Cardiac muscle cell (in vitro differentiated cells and primary cell): ENCODE results near the gene SUSD4. TPM values are rescaled to one million over a fixed set of nuclear protein-coding genes. Genes with fewer than 3 reads are reported as not detected.
A peak's percentile ranks its signal among the peaks of the same experiment; 100 is the strongest.

Source experiments
- DNase-seq, 2 donors: peaks; one replicate each; pipeline versions ENCODE4 v3.0.0 to v3.0.0-alpha.2; 2010 to 2017; ENCODE audit warnings: low read depth in 1 of 2, low spot score in 1 of 2
- H3K27ac ChIP-seq: fragments of 200-600 bp; sonication (generic); 2 replicates; pipeline ENCODE4 v1.5.1; 2016
- H3K27me3 ChIP-seq: fragments of 200-600 bp; sonication (generic); 2 replicates; pipeline ENCODE4 v1.6.0; 2016; ENCODE audit warnings: control low read depth
- H3K36me3 ChIP-seq: fragments of 200-600 bp; sonication (generic); 2 replicates; pipeline ENCODE4 v1.5.1; 2016; ENCODE audit warnings: control low read depth
- H3K4me1 ChIP-seq: fragments of 200-600 bp; sonication (generic); 2 replicates; pipeline ENCODE4 v1.8.1; 2017; ENCODE audit warnings: low read depth, mild to moderate bottlenecking, mixed run types
- H3K4me3 ChIP-seq: fragments of 200-600 bp; sonication (generic); 2 replicates; pipeline ENCODE4 v1.5.1; 2016; ENCODE audit warnings: mild to moderate bottlenecking
- H3K9me3 ChIP-seq: fragments of 200-600 bp; sonication (generic); 2 replicates; pipeline ENCODE4 v1.5.1; 2017; ENCODE audit warnings: low read depth, mild to moderate bottlenecking, control low read depth
- polyA plus RNA-seq: library from polyadenylated mRNA; unstranded; fragments of >200 nt; fragmentation: Nextera tagmentation; extraction: Ambion mirVana; gene quantifications from 2 replicates; pipeline ENCODE4 v1.2.1, GENCODE V29; 2016
- total RNA-seq: library from RNA; depleted of rRNA; stranded (reverse); fragments of >200 nt; gene quantifications from 2 replicates; pipeline ENCODE4 v1.2.3, GENCODE V29; 2016
- TF ChIP-seq, protein P1 (sequence below): IDR thresholded peaks from 2 replicates; pipeline ENCODE4 v1.5.1; 2012; ENCODE audit warnings: low read depth, mild to moderate bottlenecking, low read length

SUSD4 gene
- total and polyA plus RNA-seq, 2 experiments from 2014 or later = 20.9 to 31.6 TPM

DNA sequence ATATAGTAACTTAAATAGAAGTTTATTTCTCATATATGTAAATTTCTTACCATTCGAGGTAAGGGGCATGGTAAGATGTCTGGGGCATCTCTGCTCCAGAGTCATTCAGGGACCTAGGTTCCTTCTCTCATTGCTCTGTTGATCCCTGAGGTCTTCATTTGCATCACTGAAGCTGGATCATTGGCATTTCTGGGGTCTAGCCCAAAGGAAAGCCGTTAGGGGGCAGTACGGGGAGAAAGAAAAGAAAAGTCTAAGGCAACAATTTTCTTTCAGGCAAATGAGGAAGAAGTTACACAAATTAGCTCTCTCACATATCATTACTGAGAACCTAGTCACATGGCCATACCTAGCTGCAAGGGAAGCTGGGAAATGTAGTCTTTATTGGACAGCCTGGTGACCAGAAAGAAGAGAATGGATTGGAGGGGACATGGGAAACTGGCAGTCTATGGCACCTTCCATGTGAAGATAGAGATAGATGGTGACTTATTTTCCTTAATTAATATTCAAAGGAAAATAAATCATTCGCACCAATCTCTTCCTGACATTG, 10.2 kb upstream of the SUSD4 start:
- no peaks in the 10 kb centered on the region for H3K4me1 ChIP-seq
- TF ChIP-seq, protein P1, sequence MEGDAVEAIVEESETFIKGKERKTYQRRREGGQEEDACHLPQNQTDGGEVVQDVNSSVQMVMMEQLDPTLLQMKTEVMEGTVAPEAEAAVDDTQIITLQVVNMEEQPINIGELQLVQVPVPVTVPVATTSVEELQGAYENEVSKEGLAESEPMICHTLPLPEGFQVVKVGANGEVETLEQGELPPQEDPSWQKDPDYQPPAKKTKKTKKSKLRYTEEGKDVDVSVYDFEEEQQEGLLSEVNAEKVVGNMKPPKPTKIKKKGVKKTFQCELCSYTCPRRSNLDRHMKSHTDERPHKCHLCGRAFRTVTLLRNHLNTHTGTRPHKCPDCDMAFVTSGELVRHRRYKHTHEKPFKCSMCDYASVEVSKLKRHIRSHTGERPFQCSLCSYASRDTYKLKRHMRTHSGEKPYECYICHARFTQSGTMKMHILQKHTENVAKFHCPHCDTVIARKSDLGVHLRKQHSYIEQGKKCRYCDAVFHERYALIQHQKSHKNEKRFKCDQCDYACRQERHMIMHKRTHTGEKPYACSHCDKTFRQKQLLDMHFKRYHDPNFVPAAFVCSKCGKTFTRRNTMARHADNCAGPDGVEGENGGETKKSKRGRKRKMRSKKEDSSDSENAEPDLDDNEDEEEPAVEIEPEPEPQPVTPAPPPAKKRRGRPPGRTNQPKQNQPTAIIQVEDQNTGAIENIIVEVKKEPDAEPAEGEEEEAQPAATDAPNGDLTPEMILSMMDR = no peak
- H3K4me3 ChIP-seq = no peak overlapping the region
- H3K27ac ChIP-seq = no peak overlapping the region
- H3K36me3 ChIP-seq = no peaks in the 10 kb centered on the region
- no peaks in the 10 kb centered on the region for H3K9me3 ChIP-seq
- DNase-seq = no peak
- H3K27me3 ChIP-seq = no peaks in the 10 kb centered on the region

DNA sequence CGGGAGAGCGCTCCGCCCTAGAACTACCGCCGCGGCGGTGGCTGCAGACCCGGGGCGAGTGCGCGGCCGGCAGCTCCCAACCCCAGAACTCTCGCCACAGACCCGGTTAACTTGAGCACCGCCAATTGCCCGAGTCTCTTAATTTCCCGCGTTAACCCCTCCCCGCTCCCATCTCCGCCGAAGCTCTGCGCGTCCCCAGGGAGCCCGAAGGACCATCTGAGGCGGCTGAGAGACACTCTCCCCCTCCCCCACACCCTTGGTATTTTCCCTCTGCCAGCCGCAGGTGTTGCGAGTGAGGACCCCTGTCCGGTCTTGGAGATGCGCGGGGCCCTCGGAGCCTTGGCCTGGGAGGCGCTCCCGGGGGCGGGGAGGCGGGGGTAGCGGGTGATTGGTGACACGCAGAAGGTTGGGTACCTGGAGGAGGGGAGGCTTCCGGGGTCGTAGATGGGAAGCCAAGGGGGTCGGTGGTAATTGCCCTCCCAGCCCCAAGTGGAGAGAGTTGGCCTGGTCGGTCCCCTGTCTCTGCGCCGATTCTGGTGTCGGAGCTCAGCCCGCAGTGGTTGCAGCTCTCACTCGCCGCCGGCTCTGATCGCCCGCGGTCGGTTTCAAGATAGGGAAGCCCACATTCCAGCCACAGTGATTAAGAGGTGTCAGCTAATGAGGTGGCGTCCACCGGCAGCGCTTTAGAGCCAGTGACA, 858 bp upstream of the SUSD4 start:
- Histone ChIP-seq H3K36me3 (no peaks in the 10 kb centered on the region), H3K27ac (no peak overlapping the region), H3K27me3 (no peaks in the 10 kb centered on the region), H3K4me1 (peaks cover 20% of the 10 kb centered on the region), H3K9me3 (no peaks in the 10 kb centered on the region), H3K4me3 (peak overlapping the region; percentile 60)
- TF ChIP-seq, protein P1 = no peak
- peak in 1 of 2 donors; percentile 49 for DNase-seq

DNA sequence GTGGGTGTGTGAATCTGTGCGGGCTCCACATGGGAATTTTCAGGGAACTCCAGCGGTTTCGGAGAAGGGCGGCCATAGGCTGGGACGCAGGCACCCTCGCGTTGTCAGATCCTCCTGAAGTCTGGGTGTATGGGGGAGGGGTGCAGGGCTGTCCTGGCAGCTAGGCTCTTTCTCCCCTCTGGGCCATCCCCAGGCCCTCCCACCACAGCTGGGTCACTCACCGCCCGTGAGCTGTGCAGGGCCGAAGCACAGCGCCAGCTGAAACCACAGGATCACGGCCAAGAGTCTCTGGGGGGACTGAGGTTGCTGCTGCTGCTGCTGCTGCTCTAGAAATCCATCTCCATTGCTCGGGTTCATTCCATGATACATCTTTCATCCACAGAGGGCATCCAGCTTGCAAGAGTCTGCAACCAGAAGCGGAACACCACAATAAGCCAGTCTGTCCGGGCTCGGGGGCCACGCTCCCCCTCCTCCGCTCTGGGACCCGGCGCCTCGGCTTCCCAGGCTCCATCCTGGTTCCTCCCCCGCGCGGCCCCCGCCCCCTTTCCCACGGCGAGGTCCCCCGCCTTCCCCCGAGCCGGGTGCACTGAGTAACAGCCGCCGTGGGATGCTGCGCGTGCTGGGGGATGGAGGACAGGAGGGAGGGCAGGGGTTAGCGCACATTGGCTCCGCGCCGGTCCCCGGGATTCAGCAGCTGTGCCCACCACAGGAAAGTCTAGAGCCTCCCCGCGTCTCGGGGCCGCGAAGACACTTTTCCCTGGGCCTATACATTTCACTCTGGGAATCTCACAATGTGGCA, 720 bp downstream of the SUSD4 start:
- DNase-seq = peak; percentile 52 to 63
- Histone ChIP-seq H3K27ac (no peak overlapping the region), H3K4me1 (peaks cover 20% of the 10 kb centered on the region), H3K9me3 (no peaks in the 10 kb centered on the region), H3K36me3 (no peaks in the 10 kb centered on the region), H3K4me3 (peak overlapping the region; percentile 60), H3K27me3 (no peaks in the 10 kb centered on the region)
- TF ChIP-seq, protein P1 = no peak

DNA sequence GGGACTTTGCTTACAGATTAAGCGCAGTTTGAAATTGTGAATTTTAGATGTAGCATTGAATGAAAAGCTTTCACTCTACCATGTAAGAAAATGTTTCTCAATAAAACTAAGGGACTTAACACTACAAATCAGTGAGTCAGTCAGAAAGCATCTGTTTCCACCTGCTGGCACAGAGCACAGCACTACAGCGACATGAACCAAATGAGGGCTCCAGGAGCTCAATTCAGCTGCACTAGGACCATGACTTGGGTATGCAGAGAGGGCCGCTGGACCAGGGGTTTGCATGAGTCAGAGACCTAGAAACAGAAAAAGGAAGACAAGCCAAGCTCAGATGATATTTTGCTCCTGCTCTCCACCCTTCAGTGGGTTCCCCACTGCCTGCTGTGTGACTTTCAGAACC, 5.2 kb downstream of the SUSD4 start:
- Histone ChIP-seq H3K27ac (no peak overlapping the region), H3K4me1 (peaks cover 13% of the 10 kb centered on the region), H3K36me3 (no peaks in the 10 kb centered on the region), H3K4me3 (no peak overlapping the region), H3K27me3 (no peaks in the 10 kb centered on the region), H3K9me3 (no peaks in the 10 kb centered on the region)
- TF ChIP-seq, protein P1 = no peak
- DNase-seq = no peak

DNA sequence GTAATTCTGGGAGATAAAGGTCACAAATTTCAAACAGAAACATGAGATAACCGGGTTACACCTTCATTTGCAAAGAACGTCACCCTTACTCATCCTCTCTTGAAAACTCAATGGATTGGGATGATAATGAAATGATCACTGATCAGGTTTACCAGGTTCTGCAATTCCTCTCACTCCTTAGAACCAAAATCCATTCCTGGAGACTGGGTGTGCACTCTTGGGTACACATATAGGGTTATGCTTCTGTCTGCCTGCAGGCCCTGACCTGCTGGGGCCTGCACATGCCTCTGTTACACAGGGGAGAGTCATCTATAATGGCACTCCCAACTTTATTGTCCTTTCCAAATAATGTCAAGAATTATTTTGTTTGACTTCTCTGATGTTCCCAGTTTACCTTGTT, 8.3 kb downstream of the SUSD4 start:
- Histone ChIP-seq H3K36me3 (no peaks in the 10 kb centered on the region), H3K9me3 (no peaks in the 10 kb centered on the region), H3K27me3 (no peaks in the 10 kb centered on the region), H3K4me3 (no peak overlapping the region), H3K27ac (no peak overlapping the region), H3K4me1 (peaks cover 11% of the 10 kb centered on the region)
- DNase-seq = no peak
- TF ChIP-seq, protein P1 = no peak
